Renal cortical epithelial cell (primary cell): ENCODE measurements around the gene KIDINS220. TPM values are rescaled to one million over a fixed set of nuclear protein-coding genes. Genes with fewer than 3 reads are reported as not detected.

Experiments used
- DNase-seq: peaks from one replicate; pipeline ENCODE4 v3.0.0-alpha.2; 2011; ENCODE audit warnings: low read depth
- total RNA-seq: library from RNA; depleted of rRNA; stranded (reverse); fragments of >200 nt; gene quantifications from 2 replicates; pipeline ENCODE4 v1.2.3, GENCODE V29; 2014

Gene KIDINS220
- total RNA-seq: 47.2 and 86.1 TPM in 2 replicates

DNA sequence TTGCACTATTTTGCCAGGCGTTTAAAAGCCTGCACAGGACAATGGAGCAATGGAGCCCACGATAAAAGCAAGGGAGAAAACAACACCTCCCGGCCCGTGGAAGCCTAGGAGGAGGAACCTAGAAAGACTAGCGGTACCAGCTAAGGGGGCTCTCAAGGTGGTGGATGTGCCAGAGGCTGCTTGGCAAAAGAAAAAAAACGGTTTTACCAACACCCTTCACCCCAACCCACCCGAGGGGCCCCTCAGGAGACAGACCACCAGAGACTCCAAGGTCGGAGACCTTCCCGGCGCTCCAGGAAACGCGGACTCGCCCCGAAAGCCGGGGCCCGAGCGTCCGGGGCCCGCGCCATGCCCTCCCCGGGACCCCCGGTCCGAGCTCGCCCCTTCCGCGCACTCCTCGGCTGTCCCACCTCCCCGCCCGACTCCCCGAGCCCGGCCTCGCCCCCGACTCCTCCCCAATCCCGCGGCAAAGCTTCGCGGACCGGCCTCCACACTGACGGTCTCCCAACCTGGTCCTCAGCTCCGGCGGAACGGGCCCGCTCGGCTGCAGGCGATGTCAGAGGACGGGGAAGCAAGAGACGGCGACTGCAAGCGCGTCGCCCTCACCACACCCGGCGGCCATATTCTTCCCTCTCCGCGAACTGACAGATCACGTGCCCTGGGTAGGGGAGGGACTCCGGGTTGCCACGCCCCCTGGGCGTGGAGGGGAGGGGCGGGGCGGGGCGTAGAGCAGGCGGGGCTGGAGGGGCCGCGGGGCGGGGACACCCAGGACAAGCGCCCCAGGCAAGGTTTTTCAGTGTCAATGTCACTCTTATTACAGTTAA, at the start of gene KIDINS220:
KIDINS220 (minus strand) TSS at position 643 of the 824 bp plus-strand sequence. CDS start 10,520 bp downstream, outside the sequence.
- peak; percentile 51 for DNase-seq

DNA sequence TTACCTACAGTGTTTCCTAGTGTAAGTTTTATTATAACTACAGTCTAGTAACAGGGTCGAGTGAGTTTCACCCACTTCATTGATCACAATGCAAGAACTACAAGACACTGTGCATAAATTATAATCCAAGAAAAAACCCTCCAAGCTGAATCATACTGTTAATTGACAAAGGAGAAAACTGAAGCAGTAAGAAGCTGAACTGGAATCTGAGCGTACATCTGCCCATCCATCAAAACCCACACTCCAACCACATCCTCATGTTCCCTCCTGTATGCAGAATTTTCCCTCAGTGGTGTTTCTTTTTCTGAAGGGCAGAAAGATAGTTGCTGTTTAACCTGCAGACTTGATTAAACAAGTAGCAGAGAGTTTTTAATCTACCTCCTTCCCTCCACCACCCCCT, 49.5 kb upstream of the KIDINS220 start:
- DNase-seq: peak; percentile 53

DNA sequence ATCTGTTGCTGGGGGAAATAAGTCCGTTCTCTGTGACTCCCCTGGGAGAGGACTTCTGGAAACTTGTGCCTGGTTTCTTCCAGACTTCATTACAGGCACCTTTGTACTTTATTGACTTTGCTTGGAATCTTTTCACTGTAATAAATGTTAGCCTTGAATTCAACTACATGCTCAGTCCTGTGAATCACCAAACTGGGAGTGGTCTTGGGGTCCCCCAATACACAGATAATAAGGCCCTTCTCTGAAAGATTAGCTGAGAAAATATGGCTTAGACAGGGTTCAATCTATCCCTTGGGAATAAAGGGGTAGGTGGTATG, 48.7 kb upstream of the KIDINS220 start:
- no peak for DNase-seq

DNA sequence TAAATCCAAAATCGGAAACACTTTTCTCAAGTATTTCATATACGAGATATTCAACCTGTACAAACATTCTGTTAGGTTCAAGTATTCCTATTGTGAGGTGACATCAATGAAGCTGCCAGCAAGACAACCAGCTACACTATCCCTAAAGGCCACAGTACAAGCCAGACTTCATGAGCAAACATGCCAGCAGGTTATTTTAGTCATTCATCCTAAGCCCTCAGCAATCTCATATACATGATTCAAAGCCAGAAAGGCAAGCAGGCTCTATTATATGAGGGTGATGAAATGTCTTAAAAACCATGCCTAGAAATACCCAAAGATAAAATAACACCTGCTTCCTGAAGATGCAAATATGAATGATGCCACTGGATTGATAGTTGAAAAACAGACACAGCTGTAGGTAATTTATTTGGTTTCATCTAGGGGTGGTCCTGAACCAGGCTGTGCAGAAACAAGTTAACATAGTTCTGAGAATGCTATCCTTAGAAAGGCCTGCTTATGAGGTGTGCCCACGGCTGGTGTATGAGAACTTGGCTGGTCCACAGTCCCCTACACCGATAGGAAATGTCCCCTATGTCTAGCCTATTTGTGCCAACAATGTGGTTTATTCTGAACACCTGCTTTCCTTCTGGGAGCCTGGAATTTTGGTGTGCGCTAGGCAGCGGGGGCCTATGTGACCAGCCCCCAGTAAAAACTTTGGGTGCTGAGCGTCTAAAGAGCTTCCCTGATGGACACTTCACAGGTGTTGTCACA, 48.2 kb upstream of the KIDINS220 start:
- no peak for DNase-seq

DNA sequence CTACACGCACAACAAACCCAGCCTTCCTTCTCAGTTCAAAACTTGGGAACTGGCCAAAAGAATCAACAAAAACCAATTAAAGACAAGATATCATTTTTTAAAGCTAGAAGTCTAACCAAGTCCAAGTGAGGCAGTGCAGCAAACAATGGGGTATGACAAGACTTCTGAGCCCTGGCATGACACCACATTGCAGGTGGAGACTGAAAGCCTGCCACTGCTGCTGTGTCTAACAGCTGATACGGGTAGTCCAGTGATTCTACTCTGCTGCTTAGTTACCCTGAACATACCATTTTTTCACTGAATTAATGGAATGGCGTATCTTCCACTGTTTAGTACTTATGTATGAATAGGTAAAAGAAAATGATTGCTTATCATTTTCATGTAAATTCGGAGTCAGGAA, 47.4 kb upstream of the KIDINS220 start:
- DNase-seq: no peak

DNA sequence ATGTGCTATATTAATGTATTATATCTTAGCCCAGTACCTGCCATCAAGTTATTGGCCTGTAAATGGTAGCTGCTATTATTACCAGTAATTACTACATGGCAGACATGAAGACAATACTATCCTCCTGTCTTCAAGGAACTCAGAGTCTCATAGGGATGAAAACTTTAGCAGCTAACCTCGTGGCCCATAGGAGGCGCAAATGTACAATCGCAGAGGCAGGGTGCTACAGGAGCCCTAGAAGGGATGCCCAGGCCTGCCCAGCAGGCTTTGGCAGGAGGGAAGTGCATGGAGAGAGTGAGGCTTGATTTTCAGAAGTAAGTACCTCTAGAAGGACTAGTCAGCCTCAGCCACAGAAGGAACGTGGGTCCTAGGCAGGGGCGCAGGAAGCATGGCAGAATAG, 44.7 kb upstream of the KIDINS220 start:
- no peak for DNase-seq

DNA sequence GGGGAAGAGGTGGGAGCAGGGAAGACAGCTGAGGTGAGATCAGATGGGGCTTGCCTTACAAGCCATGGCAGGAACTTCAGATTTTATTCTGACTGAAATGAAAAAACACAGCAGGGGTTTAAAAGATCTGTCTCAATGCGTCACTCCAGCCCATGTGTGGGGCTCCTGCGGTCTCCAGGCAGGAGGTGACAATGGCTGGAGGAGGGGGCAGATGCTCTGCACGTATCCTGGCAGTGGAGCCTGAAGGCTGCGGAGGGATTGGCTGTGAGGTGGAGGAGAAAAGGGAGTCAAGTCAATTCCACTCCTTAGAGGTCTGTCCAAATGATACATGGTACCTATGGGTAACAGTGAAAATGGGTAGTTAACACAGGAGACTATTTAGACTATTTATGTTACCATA, 40.5 kb upstream of the KIDINS220 start:
- DNase-seq: no peak

DNA sequence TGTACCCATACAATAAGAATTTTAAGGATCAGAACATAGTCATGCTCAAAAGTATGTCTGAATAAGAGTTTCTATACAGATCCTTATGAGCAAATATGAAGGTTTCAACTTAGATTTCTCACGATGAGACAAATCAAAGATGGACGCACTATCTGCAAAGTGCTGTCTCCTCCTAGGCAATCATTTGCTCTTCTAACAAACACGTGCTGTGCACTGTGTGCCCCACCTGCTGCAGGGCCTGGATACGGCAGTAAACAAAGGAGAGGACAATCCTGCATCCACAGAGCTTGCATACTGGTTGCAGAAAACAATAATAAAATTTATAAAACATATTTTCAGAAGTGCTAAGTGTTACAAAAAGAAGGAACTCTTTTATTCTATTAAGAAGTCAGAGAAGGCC, 39.9 kb upstream of the KIDINS220 start:
- DNase-seq: no peak

DNA sequence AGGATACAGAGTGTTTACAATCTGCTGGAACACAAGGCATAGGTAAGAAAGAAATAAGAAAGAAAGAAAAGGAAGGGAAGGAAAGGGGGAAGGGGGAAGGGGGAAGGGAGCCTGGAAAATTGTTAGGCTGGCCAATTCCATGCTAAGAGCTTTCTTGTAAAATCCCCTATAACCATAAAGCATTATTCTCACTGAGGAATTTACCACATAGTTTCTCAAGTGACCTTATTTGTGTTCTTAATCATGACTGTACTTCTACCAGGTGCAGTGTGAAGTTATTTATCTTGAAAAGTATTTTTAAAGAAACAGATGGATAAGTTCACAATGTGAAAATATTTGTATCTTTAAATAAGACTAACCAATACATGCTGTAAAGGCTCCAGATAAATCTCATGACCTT, 39.2 kb upstream of the KIDINS220 start:
- peak; percentile 78 for DNase-seq

DNA sequence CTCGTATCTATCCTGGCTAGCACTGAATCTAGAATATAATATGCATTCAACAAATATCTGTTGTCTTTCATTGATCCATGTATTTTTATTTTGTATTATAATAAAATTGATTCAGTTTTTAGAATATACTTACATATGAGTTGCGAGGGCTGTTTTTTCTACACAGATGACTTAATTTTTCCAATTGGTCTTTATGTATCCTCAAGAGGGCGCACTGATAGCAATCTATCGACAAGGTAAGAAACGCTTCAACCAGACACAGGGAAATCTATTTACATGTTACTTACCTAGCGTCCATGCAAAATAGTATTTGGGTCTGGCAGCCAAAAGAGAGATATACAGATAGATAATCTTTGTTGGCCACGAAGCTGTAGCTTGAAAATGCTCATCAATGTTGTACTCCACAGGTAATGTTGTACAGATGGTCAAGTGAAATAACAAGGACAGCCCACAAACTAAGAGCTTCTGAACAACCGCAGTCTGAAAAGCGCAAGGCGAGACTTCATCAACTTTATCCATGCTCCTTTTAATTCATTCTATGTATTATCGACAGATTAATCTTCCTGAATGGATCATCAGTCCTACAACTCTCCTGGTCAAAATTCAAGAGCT, 35.5 kb upstream of the KIDINS220 start:
- peak; percentile 77 for DNase-seq

DNA sequence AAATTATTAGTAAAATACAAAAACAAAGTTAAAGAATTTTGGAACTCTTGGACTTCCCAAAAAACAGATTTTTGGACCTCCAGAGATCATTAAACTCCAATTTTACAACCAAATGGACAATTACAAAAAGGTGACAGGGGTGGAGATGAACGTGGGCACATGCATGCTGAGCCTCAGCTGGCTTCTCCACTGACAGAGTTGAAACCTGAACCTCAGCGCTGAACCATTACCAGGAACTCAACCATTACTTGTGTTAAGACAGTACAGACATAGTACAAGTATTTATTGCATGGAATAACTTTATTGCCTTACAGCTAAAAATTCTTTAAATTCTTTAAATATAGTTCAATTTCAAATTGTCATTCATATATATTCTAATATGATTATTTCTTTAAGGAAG, 33.0 kb upstream of the KIDINS220 start:
- DNase-seq: no peak

DNA sequence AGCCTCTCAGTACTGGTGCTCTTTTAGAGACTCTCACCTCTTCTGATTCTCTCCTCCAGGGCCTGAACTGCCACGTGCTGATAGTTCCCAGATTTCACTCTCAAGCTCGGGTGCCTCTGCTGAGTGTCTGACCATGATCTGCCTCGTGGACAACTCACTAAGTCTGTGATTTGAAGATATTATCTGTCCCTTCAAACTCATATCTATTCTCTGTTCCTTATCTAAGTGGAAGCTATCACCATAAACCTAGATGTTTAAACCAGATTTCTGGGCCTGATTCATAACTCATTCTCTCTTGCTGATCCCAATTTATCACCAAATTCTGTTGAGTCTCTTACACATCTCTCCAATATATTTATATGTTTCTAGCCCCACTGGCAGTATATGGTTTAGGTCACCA, 29.9 kb upstream of the KIDINS220 start:
- no peak for DNase-seq

DNA sequence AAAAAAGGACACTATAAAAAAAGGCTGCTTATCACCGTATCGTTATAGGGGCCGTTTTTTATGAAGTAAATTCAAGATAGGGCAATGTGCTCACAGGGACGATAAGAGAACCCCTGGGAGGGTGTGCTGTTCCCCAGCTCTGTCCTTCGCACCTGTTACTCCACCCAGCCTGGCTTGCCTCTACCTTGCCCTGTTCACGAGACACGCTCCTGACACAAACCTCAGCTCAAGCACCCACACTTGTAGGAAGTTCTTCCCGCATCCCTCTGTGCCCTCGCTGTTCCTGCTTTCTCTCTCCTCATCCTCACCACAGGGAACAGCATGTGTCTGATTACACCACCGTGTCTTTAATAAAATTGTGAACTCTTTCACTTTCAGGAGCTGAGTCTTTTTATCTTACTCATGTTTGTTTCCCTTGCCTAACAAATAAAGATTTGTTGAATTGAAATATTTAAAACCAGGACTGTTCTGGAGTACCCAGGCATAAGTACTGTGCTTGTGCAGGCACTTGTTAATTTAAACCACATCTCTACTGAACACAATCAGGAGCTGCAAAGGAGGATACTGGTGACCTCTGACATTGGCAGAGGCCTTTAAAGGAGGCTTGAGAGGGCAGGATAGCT, 26.0 kb upstream of the KIDINS220 start:
- DNase-seq: no peak

DNA sequence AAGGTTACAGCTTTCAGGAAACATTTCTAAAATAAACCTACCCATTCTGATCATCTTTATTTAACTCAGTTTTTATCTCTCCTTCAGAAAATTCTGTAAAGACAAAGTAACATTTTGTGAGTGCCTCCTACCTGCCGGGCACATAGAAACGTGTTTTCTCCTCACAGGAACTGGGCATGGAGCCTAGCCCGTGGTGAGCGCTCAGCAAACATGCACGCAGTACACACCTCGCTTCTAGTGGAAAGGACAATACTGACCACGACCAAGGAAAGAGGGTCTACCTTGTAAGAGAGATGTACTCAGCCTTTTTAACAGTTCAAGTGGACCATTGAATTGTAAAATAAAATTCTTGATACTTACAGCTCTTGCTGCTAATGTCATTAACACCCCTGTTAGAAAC, 24.8 kb upstream of the KIDINS220 start:
- DNase-seq: no peak

DNA sequence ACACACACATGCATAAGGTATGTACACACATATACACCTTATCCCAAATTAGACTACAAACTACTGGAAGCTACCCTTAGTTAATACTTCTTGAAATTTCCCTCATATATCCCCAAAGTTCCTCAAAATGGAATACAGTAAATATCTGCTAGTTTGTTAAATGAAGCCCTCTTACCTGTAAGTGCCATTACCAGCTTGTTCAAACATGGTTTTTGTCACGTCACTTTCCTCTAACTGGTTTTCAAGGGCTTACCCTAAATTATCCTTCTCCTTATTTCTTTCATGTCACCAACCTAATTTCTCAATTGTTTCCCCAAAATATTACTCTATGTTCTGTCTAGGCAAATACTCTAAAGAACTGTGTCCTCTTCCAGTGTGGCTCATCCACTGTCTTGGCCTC, 24.4 kb upstream of the KIDINS220 start:
- DNase-seq: no peak

DNA sequence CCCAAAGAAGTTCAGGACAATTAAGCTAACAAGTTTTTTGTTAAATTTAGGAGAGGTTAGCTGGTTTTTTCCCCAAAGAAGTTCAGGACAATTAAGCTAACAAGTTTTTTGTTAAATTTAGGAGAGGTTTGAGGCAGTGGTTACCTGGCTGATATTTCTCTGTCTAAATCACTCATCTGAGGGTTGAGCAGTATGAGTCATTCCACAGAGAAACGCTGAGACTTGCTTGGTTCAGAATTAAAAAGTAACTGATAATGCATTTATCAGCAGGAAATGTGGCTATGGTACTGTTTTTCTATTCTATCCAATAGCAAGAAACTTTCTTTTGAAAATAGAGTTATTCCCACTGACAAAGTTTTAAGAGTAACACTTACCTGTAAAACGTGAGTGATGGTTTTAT, 22.8 kb upstream of the KIDINS220 start:
- DNase-seq: peak; percentile 67

DNA sequence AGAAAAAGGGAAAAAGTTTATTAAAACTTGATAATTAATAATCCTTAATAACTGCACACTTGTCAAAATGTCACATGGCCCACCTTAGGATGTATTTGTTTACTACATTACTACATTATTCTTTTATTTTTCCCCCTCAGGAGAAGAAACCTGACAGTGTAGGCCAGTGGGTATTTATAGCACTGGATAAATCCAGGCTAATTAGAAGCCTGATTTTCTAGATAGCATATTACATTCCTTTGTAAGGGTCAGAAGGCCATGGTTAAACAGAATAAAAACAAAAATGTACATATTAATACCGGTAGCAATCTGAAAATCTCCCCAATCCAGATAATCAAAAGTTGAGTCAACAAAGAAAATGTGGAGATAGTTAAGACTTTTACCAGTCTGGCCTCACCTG, 21.5 kb upstream of the KIDINS220 start:
- DNase-seq: no peak

DNA sequence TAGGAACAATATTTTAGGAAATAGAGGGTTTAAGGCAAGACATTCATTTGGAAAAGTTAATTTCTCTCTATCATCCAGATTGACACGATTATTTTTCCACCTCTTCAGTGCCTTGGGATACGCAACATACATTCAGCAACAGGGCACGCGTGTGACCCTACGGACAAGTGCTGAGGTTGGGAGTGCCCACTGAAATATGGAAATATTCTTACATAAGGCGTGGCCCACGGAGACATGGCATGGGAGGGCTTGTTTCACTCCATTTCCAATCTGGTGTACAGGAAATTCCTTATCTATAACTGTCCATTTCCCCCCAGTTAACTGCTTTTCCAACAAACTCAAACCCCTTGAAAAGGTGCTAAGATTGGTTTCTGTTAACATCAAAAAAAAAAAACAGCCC, 20.9 kb upstream of the KIDINS220 start:
- DNase-seq: no peak

DNA sequence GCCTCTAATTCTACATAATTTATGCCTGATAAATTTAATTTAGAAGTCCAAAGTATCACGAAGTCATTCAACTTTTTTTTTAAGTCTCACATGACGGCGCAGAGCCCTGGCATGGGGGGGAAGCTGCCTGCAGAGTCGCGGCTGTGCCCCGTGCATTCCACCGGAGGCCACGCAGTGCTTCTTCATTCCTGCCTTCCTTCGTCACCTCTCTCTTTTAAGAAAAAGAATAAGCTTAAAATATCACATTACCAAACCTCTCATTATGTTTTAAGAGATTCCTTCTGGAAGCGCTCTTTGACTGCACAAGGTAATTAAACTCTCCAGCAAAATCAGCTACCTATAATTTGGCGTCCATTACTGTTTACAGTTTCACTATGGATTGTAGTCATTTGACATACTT, 20.3 kb upstream of the KIDINS220 start:
- peak; percentile 50 for DNase-seq

DNA sequence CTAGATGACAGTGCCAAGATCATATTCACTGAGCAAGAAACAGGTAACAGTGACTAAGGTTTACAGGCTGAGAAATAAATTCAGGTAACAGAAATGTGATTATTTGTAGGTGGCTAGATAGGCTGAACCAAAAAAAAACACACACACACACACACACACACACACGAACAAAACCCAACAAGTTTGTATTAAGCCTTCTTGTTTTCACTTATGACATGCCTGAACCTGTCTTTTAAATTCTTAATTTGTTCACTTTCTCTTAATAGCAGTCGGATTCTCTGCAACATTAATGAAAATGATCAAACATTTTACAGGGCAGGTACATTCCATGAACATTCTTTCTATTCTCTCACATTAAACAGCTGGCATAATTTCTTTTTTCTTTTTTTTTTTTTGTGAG, 18.8 kb upstream of the KIDINS220 start:
- DNase-seq: no peak

DNA sequence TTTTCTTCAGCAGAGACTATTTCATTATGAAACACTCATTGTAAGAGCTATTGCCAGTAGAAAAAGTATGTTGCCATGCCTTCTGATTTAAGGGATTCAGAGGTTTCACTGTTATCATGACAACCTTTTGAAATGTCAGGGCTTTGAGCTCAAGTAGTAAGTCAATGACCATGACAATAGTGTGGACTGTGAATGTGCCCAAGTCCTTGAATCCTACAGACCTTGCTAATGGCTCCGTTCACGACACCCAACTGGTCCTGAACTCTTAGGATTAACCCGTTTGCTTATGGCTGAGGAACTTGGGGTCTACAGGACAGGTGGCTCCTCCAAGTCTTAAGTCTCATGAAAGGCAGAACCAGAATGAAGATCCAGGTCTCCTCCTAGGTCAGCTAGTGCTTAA, 17.6 kb upstream of the KIDINS220 start:
- DNase-seq: no peak

DNA sequence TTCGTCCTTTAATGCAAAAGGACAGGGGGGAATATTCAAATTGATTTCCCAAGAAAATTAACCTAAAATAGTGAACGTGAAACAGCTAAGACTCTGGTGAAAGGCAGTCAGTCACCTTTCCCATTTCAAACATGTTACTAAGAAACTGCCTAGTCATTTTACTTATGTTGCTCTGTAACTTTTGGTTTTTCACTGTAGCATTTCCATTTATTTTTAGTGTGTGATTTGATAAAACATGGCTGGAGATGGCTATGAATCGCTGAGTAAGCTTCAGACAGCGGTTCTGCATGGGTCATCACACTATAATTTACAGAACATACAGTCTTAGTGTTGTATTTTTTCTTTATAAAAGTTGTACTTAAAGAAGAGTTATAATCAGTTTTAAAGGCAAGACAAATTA, 16.0 kb upstream of the KIDINS220 start:
- no peak for DNase-seq
